RWPE2 (cell line): ENCODE data around the gene ARID5B.

Experiments
- ATAC-seq: fragments of 200-7000 bp; cut with Tn5 transposase; 3 replicates; pipeline ENCODE4 v1.9.1; 2021; ENCODE audit warnings: low read depth
- DNase-seq: peaks from one replicate; pipeline ENCODE4 v3.0.0-alpha.2; 2020; ENCODE audit warnings: low spot score
- H3K27ac ChIP-seq: fragments of 450-650 bp; 2 replicates; pipeline ENCODE4 v1.5.1; 2017; ENCODE audit warnings: mild to moderate bottlenecking; ENCODE audit not compliant: poor library complexity, severe bottlenecking
- H3K27me3 ChIP-seq: fragments of 250-450 bp; sonication (Bioruptor Pico); 2 replicates; pipeline ENCODE4 v1.5.1; 2021; ENCODE audit warnings: mild to moderate bottlenecking, moderate library complexity; ENCODE audit not compliant: insufficient read depth, poor library complexity, severe bottlenecking
- H3K36me3 ChIP-seq: fragments of 250-450 bp; sonication (Bioruptor Pico); 2 replicates; pipeline ENCODE4 v1.5.1; 2020; ENCODE audit warnings: low read depth, mild to moderate bottlenecking, moderate library complexity
- H3K4me1 ChIP-seq: fragments of 250-450 bp; sonication (Bioruptor Pico); 2 replicates; pipeline ENCODE4 v1.5.1; 2021; ENCODE audit warnings: mild to moderate bottlenecking, moderate library complexity; ENCODE audit not compliant: insufficient read depth, poor library complexity, severe bottlenecking
- H3K4me3 ChIP-seq: fragments of 250-450 bp; sonication (Bioruptor Pico); 2 replicates; pipeline ENCODE4 v1.5.1; 2021; ENCODE audit warnings: mild to moderate bottlenecking, moderate library complexity; ENCODE audit not compliant: severe bottlenecking
- H3K9me3 ChIP-seq: fragments of 250-450 bp; sonication (Bioruptor Pico); 2 replicates; pipeline ENCODE4 v1.5.1; 2021; ENCODE audit warnings: mild to moderate bottlenecking, moderate library complexity; ENCODE audit not compliant: severe bottlenecking
- TF ChIP-seq, protein P1 (sequence below): fragments of 450-650 bp; IDR thresholded peaks from one replicate; pipeline ENCODE4 v1.5.1; 2017; ENCODE audit warnings: mild to moderate bottlenecking, moderate library complexity; ENCODE audit not compliant: poor library complexity, severe bottlenecking

The ARID5B gene

DNA sequence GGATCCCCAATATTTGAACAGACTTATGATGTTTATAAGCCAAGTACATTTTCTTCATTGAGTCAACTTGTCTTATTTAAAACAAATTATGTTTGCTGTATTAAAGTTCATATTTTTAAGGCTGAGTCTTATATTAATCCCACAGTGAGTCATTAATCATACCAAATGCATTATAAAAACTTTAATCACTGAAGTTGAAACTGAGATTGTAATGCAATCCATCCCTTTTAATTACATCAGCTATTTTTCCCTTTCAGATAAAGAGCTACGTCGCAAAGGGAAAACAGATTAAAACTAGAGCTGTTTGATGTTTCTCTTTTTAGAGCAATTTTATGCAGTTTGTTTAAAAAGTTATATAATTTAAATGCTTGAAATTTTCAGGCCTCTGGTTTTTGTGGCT lies 183.0 kb downstream of the ARID5B start:
- ATAC-seq (peak; percentile 40), DNase-seq (no peak)
- Histone ChIP-seq H3K36me3 (peaks cover 21% of the 10 kb centered on the region), H3K9me3 (no peaks in the 10 kb centered on the region), H3K27ac (peak overlapping the region; percentile 92), H3K27me3 (no peaks in the 10 kb centered on the region), H3K4me1 (peaks cover 44% of the 10 kb centered on the region), H3K4me3 (no peak overlapping the region)
- TF ChIP-seq, protein P1, sequence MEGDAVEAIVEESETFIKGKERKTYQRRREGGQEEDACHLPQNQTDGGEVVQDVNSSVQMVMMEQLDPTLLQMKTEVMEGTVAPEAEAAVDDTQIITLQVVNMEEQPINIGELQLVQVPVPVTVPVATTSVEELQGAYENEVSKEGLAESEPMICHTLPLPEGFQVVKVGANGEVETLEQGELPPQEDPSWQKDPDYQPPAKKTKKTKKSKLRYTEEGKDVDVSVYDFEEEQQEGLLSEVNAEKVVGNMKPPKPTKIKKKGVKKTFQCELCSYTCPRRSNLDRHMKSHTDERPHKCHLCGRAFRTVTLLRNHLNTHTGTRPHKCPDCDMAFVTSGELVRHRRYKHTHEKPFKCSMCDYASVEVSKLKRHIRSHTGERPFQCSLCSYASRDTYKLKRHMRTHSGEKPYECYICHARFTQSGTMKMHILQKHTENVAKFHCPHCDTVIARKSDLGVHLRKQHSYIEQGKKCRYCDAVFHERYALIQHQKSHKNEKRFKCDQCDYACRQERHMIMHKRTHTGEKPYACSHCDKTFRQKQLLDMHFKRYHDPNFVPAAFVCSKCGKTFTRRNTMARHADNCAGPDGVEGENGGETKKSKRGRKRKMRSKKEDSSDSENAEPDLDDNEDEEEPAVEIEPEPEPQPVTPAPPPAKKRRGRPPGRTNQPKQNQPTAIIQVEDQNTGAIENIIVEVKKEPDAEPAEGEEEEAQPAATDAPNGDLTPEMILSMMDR, result no peak

DNA sequence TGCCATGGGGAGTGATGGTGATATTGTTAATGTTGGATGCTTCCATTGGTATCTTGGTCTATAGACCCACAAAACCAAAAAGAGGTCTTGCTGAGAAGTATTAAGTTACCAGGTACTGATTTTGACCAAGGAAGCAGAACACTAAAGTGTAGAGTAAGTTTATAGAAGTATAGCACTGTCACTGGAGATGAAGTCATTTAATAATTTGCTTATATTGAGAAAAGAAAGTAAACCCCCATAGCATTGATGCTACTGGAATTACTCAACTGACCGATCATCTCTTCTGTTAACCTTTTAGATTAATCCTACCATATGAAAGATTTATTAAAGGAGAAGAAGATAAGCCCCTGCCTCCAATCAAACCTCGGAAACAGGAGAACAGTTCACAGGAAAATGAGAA lies 183.9 kb downstream of the ARID5B start:
- Histone ChIP-seq H3K9me3 (no peaks in the 10 kb centered on the region), H3K27ac (peak overlapping the region; percentile 92), H3K4me3 (no peak overlapping the region), H3K4me1 (peaks cover 44% of the 10 kb centered on the region), H3K27me3 (no peaks in the 10 kb centered on the region), H3K36me3 (peaks cover 21% of the 10 kb centered on the region)
- no peak for DNase-seq
- no peak for ATAC-seq
- TF ChIP-seq, protein P1, result no peak

- Histone ChIP-seq H3K4me3 (no peak overlapping the region), H3K4me1 (peaks cover 44% of the 10 kb centered on the region), H3K9me3 (no peaks in the 10 kb centered on the region), H3K27ac (no peak overlapping the region), H3K36me3 (peaks cover 21% of the 10 kb centered on the region), H3K27me3 (no peaks in the 10 kb centered on the region)
- DNase-seq (no peak), ATAC-seq (no peak)
- TF ChIP-seq, protein P1, result no peak
Observed at GRCh38 chr10:62085821-62086220, 184.3 kb downstream of the ARID5B start.

- peaks cover 21% of the 10 kb centered on the region for H3K36me3 ChIP-seq
- ATAC-seq (no peak), DNase-seq (no peak)
- peaks cover 29% of the 10 kb centered on the region for H3K4me1 ChIP-seq
- no peaks in the 10 kb centered on the region for H3K27me3 ChIP-seq
- H3K4me3 ChIP-seq, result no peak overlapping the region
- no peak overlapping the region for H3K27ac ChIP-seq
- H3K9me3 ChIP-seq, result no peaks in the 10 kb centered on the region
- TF ChIP-seq, protein P1, result no peak
Observed at GRCh38 chr10:62087329-62087728, 185.8 kb downstream of the ARID5B start.

DNA sequence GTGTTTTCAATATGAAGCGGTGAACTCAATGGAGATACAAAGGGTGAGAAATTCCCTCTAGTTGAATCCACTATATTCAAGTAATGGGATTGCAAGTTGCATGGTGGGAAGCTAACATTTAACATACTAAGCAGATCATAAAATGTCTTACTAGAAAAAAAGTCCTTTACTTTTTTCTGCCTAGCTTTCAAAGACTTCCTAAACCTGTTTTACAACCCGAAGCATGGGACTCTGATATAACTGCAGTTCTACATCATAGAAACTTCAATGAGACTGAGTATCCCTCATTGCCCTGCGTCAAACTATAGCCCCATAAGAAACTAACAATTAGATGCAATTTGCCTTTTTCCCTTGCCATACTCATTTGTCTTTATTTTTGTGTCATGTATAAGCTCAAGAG lies 187.3 kb downstream of the ARID5B start:
- DNase-seq, result no peak
- no peak overlapping the region for H3K4me3 ChIP-seq
- H3K9me3 ChIP-seq, result no peaks in the 10 kb centered on the region
- ATAC-seq, result no peak
- H3K27me3 ChIP-seq, result no peaks in the 10 kb centered on the region
- TF ChIP-seq, protein P1, result no peak
- no peak overlapping the region for H3K27ac ChIP-seq
- peaks cover 24% of the 10 kb centered on the region for H3K4me1 ChIP-seq
- H3K36me3 ChIP-seq, result peaks cover 25% of the 10 kb centered on the region
